ENCODE data around the gene ATP5IF1. TPM values are rescaled to one million over a fixed set of nuclear protein-coding genes. Genes with fewer than 3 reads are reported as not detected.

ATP5IF1 gene
- total RNA-seq, 1 experiment from 2014 or later, result 169 TPM

GRCh38 chr1:28286111-28286510 is 50.2 kb downstream of the ATP5IF1 start (continued):
- TF ChIP-seq SIN3A (IDR thresholded peaks at IDR 0.05; ENCODE audit: low read depth) (no peak), EGR1 (IDR thresholded peaks at IDR 0.05; ENCODE audit: low read depth) (no peak)

Other genes starting within 250 kb of the ATP5IF1 start
- gene EYA3, start 147.5 kb upstream of the ATP5IF1 start, total RNA-seq (2021; ENCODE audit: unreplicated experiment), result 25.9 TPM
- 1.3 TPM for gene PTAFR, start 59.4 kb upstream of the ATP5IF1 start, total RNA-seq (2021; ENCODE audit: unreplicated experiment)
- gene DNAJC8, start 3.1 kb upstream of the ATP5IF1 start, total RNA-seq (2021; ENCODE audit: unreplicated experiment), result 102 TPM
- 36.8 TPM for gene SESN2, start 23.4 kb downstream of the ATP5IF1 start, total RNA-seq (2021; ENCODE audit: unreplicated experiment)
- gene MED18, start 92.9 kb downstream of the ATP5IF1 start, total RNA-seq (2021; ENCODE audit: unreplicated experiment), result 23.8 TPM
- gene PHACTR4, start 133.6 kb downstream of the ATP5IF1 start, total RNA-seq (2021; ENCODE audit: unreplicated experiment), result 36.0 TPM